ENCODE data around the gene SAP30.

Gene SAP30

DNA sequence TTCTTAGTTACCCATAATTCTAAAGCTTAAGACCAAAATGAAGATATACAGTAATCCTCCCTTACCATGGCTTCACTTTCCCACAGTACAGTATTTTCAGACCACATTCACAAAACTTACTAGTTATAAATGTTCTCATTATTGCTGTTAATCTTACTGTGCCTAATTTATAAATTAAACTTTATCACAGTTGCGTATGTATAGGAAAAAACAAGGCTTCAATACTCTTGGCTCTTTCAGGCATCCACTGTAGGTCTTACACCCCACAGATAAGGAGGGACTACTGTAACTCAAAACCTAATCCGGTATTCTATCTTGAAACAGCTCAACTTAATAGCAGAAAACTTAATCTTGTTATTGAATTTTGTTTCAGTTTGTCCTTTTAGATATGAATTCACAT, 40.2 kb upstream of the SAP30 start:
- Histone ChIP-seq H3K36me3 (ENCODE audit: insufficient read depth, low read length) (peaks cover 74% of the 10 kb centered on the region), H3K4me3 (ENCODE audit: low read depth, low read length, poor library complexity, severe bottlenecking) (no peak overlapping the region), H3K4me2 (ENCODE audit: low read length) (no peak overlapping the region), H3K9me2 (ENCODE audit: low read depth, low read length) (no peaks in the 10 kb centered on the region), H2AFZ (ENCODE audit: low read length) (no peak overlapping the region), H3K4me1 (ENCODE audit: insufficient read depth, low read length, severe bottlenecking) (peaks cover 20% of the 10 kb centered on the region), H3K27me3 (ENCODE audit: insufficient read depth, low read length) (no peaks in the 10 kb centered on the region), H4K20me1 (ENCODE audit: insufficient read depth, low read length) (no peaks in the 10 kb centered on the region), H3F3A (ENCODE audit: insufficient read depth, low read length) (peaks cover 5% of the 10 kb centered on the region), H3K27ac (ENCODE audit: low read depth, low read length, poor library complexity, severe bottlenecking) (no peak overlapping the region), H3K79me2 (ENCODE audit: insufficient read depth, low read length) (peaks cover 26% of the 10 kb centered on the region), H3K9ac (ENCODE audit: low read length) (no peak overlapping the region), H3K9me3 (ENCODE audit: low read length) (no peaks in the 10 kb centered on the region)
- TF ChIP-seq EZH2 (IDR thresholded peaks at IDR 0.05; ENCODE audit: borderline replicate concordance, low read length) = no peak
- TF ChIP-seq, protein P1, sequence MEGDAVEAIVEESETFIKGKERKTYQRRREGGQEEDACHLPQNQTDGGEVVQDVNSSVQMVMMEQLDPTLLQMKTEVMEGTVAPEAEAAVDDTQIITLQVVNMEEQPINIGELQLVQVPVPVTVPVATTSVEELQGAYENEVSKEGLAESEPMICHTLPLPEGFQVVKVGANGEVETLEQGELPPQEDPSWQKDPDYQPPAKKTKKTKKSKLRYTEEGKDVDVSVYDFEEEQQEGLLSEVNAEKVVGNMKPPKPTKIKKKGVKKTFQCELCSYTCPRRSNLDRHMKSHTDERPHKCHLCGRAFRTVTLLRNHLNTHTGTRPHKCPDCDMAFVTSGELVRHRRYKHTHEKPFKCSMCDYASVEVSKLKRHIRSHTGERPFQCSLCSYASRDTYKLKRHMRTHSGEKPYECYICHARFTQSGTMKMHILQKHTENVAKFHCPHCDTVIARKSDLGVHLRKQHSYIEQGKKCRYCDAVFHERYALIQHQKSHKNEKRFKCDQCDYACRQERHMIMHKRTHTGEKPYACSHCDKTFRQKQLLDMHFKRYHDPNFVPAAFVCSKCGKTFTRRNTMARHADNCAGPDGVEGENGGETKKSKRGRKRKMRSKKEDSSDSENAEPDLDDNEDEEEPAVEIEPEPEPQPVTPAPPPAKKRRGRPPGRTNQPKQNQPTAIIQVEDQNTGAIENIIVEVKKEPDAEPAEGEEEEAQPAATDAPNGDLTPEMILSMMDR (IDR thresholded peaks at IDR 0.05; ENCODE audit: low read length) = no peak

DNA sequence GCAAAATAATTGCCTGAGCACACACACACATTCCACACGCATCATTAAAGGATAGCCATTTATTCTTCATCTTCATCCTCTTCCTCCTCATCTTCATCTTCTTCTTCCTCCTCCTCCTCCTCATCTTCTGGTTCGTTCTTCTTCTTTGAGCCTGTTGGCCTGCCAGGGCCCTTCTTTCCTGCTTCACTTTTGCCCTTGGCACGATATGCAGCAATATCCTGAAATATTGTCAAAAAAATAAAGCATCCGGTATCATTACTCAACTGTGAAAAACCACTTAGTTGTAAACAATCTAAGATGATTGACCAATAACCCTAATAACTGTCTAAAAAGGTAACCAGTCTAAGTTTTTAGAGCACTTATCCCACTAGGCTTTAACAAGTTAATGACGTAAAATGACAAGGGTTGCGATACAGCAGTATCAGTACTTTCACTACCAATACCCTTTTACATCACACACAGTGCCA, 38.7 kb upstream of the SAP30 start:
- Histone ChIP-seq H3K9ac (ENCODE audit: low read length) (peak overlapping the region; percentile 86), H2AFZ (ENCODE audit: low read length) (no peak overlapping the region), H3K9me2 (ENCODE audit: low read depth, low read length) (no peaks in the 10 kb centered on the region), H3K4me3 (ENCODE audit: low read depth, low read length, poor library complexity, severe bottlenecking) (peak overlapping the region; percentile 71), H3F3A (ENCODE audit: insufficient read depth, low read length) (no peaks in the 10 kb centered on the region), H3K9me3 (ENCODE audit: low read length) (no peaks in the 10 kb centered on the region), H3K4me1 (ENCODE audit: insufficient read depth, low read length, severe bottlenecking) (peaks cover 35% of the 10 kb centered on the region), H3K36me3 (ENCODE audit: insufficient read depth, low read length) (peaks cover 61% of the 10 kb centered on the region), H3K4me2 (ENCODE audit: low read length) (peak overlapping the region; percentile 89), H3K27me3 (ENCODE audit: insufficient read depth, low read length) (no peaks in the 10 kb centered on the region), H3K27ac (ENCODE audit: low read depth, low read length, poor library complexity, severe bottlenecking) (peak overlapping the region; percentile 82), H3K79me2 (ENCODE audit: insufficient read depth, low read length) (peaks cover 37% of the 10 kb centered on the region), H4K20me1 (ENCODE audit: insufficient read depth, low read length) (no peaks in the 10 kb centered on the region)
- no peak for TF ChIP-seq EZH2 (IDR thresholded peaks at IDR 0.05; ENCODE audit: borderline replicate concordance, low read length)
- TF ChIP-seq, protein P1 (IDR thresholded peaks at IDR 0.05; ENCODE audit: low read length) = no peak

DNA sequence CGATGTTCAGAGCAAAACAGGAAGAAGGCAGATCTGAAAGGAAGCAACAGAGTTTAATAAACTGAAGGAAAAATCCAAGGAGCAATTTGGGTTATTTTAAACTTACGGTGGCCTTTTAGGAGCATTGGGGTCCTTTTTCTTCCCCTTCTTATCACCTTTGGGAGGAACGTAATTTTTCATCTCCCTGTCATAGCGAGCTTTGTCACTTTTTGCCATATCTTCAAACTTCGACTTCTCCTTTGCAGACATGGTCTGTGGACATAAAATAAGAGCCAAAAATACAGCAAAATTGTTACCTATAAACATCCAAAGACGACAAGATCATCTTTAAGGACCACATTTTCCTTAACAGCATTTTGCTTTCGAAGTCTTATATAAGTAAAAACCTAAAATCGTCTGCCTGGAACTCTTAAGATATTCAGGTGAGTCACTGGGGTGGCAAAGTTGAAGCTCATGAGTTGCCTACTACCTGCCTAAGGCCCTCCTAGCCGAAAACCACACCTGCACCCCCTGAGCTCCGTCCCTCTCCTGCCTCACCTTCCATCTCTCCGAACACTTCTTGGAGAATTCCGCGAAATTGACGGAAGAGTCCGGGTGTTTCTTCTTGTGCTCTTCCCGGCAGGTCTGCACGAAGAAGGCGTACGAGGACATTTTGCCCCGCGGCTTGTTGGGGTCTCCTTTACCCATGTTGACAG, 37.6 kb upstream of the SAP30 start:
- H3K4me2 ChIP-seq (ENCODE audit: low read length) = peak overlapping the region; percentile 89
- H3K79me2 ChIP-seq (ENCODE audit: insufficient read depth, low read length) = peaks cover 39% of the 10 kb centered on the region
- peak overlapping the region; percentile 82 for H3K27ac ChIP-seq (ENCODE audit: low read depth, low read length, poor library complexity, severe bottlenecking)
- H3K4me1 ChIP-seq (ENCODE audit: insufficient read depth, low read length, severe bottlenecking) = peaks cover 40% of the 10 kb centered on the region
- no peaks in the 10 kb centered on the region for H3K27me3 ChIP-seq (ENCODE audit: insufficient read depth, low read length)
- TF ChIP-seq, protein P1 (IDR thresholded peaks at IDR 0.05; ENCODE audit: low read length) = no peak
- TF ChIP-seq EZH2 (IDR thresholded peaks at IDR 0.05; ENCODE audit: borderline replicate concordance, low read length) = no peak
- no peaks in the 10 kb centered on the region for H3K9me3 ChIP-seq (ENCODE audit: low read length)
- H3F3A ChIP-seq (ENCODE audit: insufficient read depth, low read length) = no peaks in the 10 kb centered on the region
- H3K9me2 ChIP-seq (ENCODE audit: low read depth, low read length) = no peaks in the 10 kb centered on the region
- H3K4me3 ChIP-seq (ENCODE audit: low read depth, low read length, poor library complexity, severe bottlenecking) = peak overlapping the region; percentile 71
- H3K9ac ChIP-seq (ENCODE audit: low read length) = peak overlapping the region; percentile 86
- no peak overlapping the region for H2AFZ ChIP-seq (ENCODE audit: low read length)
- no peaks in the 10 kb centered on the region for H4K20me1 ChIP-seq (ENCODE audit: insufficient read depth, low read length)
- peaks cover 53% of the 10 kb centered on the region for H3K36me3 ChIP-seq (ENCODE audit: insufficient read depth, low read length)

Data from OCI-LY1 (cell line).